ENCODE measurements around the gene ATL1.
"Not testable (repeated sequence)": the region's sequence is repeated elsewhere in the genome, so short reads cannot be mapped to it uniquely, and the experiment has no call there.

DNA sequence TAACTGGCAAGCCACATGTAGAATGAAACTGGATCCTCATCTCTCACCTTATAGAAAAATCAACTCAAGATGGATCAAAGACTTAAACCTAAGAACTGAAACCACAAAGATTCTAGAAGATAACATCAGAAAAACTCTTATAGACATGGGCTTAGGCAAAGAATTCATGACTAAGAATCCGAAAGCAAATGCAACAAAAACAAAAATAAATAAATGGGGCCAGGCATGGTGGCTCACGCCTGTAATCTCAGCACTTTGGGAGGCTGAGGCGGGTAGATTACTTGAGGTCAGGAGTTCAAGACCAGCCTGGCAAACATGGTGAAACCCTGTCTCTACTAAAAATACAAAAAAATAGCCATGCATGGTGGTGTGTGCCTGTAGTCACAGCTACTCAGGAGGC is 7.1 kb upstream of the ATL1 start:
- TF ChIP-seq, protein P1, sequence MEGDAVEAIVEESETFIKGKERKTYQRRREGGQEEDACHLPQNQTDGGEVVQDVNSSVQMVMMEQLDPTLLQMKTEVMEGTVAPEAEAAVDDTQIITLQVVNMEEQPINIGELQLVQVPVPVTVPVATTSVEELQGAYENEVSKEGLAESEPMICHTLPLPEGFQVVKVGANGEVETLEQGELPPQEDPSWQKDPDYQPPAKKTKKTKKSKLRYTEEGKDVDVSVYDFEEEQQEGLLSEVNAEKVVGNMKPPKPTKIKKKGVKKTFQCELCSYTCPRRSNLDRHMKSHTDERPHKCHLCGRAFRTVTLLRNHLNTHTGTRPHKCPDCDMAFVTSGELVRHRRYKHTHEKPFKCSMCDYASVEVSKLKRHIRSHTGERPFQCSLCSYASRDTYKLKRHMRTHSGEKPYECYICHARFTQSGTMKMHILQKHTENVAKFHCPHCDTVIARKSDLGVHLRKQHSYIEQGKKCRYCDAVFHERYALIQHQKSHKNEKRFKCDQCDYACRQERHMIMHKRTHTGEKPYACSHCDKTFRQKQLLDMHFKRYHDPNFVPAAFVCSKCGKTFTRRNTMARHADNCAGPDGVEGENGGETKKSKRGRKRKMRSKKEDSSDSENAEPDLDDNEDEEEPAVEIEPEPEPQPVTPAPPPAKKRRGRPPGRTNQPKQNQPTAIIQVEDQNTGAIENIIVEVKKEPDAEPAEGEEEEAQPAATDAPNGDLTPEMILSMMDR (IDR thresholded peaks at IDR 0.05), result not testable (repeated sequence)
- TF ChIP-seq POLR2A, EP300 (IDR thresholded peaks at IDR 0.05): not testable (repeated sequence)

Data from sigmoid colon (tissue), 4 donors.